B cell (primary cell): ENCODE data around the gene NOA1.

ENCODE experiments used
- EZH2 ChIP-seq: IDR thresholded peaks from 2 replicates; pipeline ENCODE4 v1.6.1; 2012; ENCODE audit warnings: borderline replicate concordance, low read depth, mild to moderate bottlenecking, moderate library complexity, low read length; ENCODE audit not compliant: insufficient read depth, poor library complexity, severe bottlenecking
- TF ChIP-seq, protein P1 (sequence below): fragments of 200-600 bp; IDR thresholded peaks from one replicate; pipeline ENCODE4 v1.8.0; 2022; ENCODE audit warnings: antibody characterized with exemption, mild to moderate bottlenecking

- TF ChIP-seq, protein P1, sequence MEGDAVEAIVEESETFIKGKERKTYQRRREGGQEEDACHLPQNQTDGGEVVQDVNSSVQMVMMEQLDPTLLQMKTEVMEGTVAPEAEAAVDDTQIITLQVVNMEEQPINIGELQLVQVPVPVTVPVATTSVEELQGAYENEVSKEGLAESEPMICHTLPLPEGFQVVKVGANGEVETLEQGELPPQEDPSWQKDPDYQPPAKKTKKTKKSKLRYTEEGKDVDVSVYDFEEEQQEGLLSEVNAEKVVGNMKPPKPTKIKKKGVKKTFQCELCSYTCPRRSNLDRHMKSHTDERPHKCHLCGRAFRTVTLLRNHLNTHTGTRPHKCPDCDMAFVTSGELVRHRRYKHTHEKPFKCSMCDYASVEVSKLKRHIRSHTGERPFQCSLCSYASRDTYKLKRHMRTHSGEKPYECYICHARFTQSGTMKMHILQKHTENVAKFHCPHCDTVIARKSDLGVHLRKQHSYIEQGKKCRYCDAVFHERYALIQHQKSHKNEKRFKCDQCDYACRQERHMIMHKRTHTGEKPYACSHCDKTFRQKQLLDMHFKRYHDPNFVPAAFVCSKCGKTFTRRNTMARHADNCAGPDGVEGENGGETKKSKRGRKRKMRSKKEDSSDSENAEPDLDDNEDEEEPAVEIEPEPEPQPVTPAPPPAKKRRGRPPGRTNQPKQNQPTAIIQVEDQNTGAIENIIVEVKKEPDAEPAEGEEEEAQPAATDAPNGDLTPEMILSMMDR, result no peak
- TF ChIP-seq EZH2, result no peak
Measured at GRCh38 chr4:56973336-56973735, 4.1 kb downstream of the NOA1 start.
